ENCODE data around the gene SBNO2. TPM values are rescaled to one million over a fixed set of nuclear protein-coding genes. Genes with fewer than 3 reads are reported as not detected.

SBNO2 gene
- total RNA-seq, 2 donors from 2014 or later: 14.7 to 17.7 TPM

DNA sequence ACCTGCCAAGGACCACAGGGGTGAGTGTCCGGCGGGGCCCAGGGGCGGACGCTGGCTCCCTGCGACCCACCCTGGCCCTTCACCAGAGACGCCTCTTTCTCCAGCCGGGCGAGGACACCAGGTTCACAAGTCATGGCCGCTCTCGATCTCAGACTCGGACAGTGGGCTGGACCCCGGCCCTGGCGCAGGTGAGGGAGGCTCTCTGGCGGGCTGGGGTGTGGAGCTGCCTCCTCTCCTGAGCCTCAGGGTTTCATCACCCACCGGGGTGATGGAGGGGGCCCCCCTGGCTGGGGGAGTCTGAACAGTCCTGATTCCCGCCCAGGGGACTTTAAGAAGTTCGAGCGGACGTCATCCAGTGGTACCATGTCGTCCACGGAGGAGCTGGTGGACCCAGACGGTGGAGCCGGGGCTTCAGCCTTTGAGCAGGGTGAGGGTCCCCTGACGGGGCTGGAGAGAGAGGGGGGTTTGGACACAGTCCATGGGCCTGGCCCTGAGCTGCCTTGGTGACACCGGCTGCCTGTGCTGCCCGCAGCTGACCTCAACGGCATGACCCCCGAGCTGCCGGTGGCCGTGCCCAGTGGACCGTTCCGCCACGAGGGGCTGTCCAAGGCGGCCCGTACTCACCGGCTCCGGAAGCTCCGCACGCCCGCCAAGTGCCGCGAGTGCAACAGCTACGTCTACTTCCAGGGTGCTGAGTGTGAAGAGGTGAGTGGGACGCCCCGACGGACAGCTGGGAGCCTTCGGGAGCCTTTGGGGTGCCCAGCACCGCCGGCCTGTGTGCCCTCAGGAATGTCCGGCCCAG, 93.5 kb downstream of the SBNO2 start:
- H3K36me3 ChIP-seq: no peaks in the 10 kb centered on the region
- TF ChIP-seq CTCF (IDR thresholded peaks at IDR 0.05): no peak
- no peaks in the 10 kb centered on the region for H3K9me3 ChIP-seq
- DNase-seq (ENCODE audit: low spot score): no peak
- no peak overlapping the region for H3K4me3 ChIP-seq
- no peak overlapping the region for H3K27ac ChIP-seq
- peaks cover 0 to 18% of the 10 kb centered on the region in 2 donors for H3K4me1 ChIP-seq
- H3K27me3 ChIP-seq: no peaks in the 10 kb centered on the region

DNA sequence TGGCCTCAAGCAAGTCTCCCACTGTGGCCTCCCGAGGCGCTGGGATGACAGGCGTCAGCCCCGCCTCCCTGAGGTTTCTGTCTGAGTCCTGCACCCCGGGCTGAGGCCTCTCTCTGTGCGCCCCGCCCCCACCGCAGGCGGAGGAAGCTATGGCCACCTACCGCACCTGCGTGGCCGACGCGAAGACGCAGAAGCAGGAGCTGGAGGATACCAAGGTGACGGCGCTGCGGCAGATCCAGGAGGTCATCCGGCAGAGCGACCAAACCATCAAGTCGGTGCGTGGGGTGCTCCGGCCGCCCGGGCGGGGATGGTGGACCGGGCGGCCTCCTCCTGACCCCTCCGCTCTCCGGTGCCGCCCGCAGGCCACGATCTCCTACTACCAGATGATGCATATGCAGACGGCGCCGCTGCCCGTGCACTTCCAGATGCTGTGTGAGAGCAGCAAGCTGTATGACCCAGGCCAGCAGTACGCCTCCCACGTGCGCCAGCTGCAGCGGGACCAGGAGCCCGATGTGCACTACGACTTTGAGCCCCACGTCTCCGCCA, 94.4 kb downstream of the SBNO2 start:
- no peak for TF ChIP-seq CTCF (IDR thresholded peaks at IDR 0.05)
- DNase-seq (ENCODE audit: low spot score): no peak
- peaks cover 0 to 18% of the 10 kb centered on the region in 2 donors for H3K4me1 ChIP-seq

DNA sequence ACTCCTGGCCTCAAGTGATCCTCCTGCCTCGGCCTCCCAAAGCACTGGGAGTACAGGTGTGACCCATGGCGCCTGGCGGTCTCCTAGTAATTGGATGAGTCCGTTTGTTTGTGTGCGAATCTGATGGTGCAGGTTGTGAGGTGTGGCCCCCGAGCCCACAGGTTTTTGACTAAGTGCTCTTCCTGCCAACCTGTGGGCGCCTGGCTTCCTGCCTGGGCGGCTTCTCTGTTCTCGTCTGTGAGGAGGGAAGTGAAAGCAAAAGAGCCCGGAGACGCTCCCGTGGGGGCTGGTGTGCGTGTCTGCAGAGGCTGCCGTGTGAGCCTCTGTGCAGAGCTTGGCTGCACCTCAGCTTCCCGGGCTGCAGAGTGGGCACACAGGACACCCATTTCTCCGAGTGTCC, 97.1 kb downstream of the SBNO2 start:
- no peak for TF ChIP-seq CTCF (IDR thresholded peaks at IDR 0.05)
- Histone ChIP-seq H3K27me3 (no peaks in the 10 kb centered on the region), H3K4me3 (no peak overlapping the region), H3K27ac (no peak overlapping the region), H3K9me3 (no peaks in the 10 kb centered on the region), H3K36me3 (no peaks in the 10 kb centered on the region), H3K4me1 (peaks cover 0 to 4% of the 10 kb centered on the region in 2 donors)
- DNase-seq (ENCODE audit: low spot score): no peak

More for the DNA sequence above, 94.4 kb downstream of the SBNO2 start:
- Histone ChIP-seq H3K27me3 (no peaks in the 10 kb centered on the region), H3K27ac (no peak overlapping the region), H3K36me3 (no peaks in the 10 kb centered on the region), H3K4me3 (no peak overlapping the region), H3K9me3 (no peaks in the 10 kb centered on the region)

DNA sequence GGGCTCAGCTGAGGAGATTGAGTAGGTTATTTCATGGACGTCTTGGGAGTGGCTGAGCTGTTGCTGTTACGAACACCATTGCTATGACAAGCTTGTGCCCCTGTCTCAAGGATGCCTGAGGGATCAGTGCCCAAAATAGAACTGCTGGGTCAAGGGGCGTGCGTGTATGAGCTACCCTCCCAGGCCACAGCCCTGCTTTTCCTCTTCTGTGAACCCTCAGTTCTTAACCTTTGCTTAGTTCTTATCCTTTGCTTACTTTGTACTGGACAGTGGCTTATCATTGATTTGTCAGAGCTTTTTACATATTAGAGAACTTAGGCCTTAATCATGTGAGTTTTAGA, 98.1 kb downstream of the SBNO2 start:
- no peak overlapping the region for H3K4me3 ChIP-seq
- no peaks in the 10 kb centered on the region for H3K27me3 ChIP-seq
- no peaks in the 10 kb centered on the region for H3K9me3 ChIP-seq
- no peak for DNase-seq (ENCODE audit: low spot score)
- no peak overlapping the region for H3K27ac ChIP-seq
- H3K36me3 ChIP-seq: no peaks in the 10 kb centered on the region
- peaks cover 0 to 6% of the 10 kb centered on the region in 2 donors for H3K4me1 ChIP-seq
- no peak for TF ChIP-seq CTCF (IDR thresholded peaks at IDR 0.05)

DNA sequence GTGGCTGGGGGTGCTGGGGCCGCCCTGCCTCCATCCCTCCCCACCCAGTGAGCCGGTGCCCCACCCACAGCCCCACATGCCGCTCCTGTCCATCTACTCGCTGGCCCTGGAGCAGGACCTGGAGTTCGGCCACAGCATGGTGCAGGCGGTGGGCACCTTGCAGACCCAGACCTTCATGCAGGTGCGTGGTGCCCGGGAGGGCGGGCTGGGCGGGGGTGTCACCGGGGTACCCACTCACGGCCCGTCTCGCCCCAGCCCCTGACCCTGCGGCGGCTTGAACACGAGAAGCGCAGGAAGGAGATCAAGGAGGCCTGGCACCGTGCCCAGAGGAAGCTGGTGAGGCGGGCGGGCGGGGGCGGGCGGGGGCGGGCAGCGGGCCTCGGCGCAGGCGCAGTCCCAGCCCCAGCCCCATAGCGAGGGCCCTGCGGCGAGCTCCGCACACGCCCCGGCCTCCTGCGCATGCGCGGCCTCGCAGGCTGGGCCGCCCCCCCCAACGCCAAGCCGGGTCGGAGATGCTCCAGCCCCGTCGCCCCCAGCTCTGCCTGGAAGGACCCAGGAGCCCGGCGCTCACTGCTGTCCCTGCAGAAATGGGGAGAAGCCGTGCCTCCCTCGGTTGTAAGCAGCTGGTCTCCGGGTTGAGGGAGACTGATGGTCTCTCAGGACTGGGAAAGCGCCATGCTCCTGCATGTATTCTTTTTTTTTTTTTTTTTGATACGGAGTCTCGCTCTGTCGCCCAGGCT, 99.4 kb downstream of the SBNO2 start:
- peak overlapping the region in 1 of 2 donors; percentile 17 for H3K4me3 ChIP-seq
- no peak for TF ChIP-seq CTCF (IDR thresholded peaks at IDR 0.05)
- peaks cover 0 to 6% of the 10 kb centered on the region in 2 donors for H3K4me1 ChIP-seq
- no peak overlapping the region for H3K27ac ChIP-seq
- H3K36me3 ChIP-seq: no peaks in the 10 kb centered on the region
- H3K27me3 ChIP-seq: peaks cover 0 to 4% of the 10 kb centered on the region in 2 donors
- H3K9me3 ChIP-seq: no peaks in the 10 kb centered on the region
- peak; percentile 68 for DNase-seq (ENCODE audit: low spot score)
